ENCODE data around the gene SLC17A4.
"Not testable (repeated sequence)": the region's sequence is repeated elsewhere in the genome, so short reads cannot be mapped to it uniquely, and the experiment has no call there.

Gene SLC17A4

DNA sequence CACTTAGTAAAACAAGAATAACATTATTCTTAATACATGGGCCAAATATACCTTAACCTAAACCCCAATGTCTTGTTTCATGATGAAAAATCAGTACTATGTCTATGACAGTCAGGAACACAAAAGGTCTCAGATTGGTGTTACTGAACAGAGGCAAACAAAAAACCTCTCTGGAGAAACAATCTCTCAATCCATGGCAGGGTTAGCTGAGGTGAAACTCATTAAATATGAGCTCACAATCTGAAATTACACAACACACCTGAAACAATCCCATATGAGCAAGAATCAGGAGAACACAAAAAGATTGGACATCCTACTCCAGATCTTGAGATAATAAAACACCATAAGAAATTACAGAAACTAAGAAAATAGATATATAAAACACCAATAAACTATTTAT lies 6.5 kb upstream of the SLC17A4 start:
- DNase-seq: no peak
- in situ Hi-C loops (cut with MboI; ENCODE audit: low pct_unique_long_range_greater_than_20kb, low sequenced_read_pairs): no loop called here

DNA sequence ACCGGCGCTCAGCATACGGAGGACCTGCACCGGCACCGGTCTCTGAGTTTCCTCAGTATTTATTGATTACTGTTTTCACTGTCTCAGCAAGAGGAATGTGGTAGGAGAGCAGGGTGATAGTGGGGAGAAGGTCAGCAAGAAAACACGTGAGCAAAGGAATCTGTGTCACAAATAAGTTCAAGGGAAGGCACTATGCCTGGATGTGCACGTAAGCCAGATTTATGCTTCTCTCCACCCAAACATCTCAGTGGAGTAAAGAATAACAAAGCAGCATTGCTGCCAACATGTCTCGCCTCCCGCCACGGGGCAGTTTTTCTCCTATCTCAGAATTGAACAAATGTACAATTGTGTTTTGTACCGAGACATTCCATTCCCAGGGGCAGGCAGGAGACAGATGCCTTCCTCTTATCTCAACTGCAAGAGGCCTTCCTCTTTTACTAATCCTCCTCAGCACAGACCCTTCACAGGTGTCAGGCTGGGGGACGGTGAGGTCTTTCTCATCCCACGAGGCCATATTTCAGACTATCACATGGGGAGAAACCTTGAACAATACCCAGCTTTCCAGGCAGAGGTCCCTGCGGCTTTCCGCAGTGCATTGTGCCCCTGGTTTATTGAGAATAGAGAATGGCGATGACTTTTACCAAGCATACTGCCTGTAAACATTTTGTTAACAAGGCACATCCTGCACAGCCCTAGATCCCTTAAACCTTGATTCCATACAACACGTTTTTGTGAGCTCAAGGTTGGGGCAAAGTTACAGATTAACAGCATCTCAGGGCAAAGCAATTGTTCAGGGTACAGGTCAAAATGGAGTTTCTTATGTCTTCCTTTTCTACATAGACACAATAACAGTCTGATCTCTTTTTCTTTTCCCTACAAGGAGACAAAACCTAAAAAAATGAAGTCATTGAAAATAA lies 5.7 kb upstream of the SLC17A4 start:
- in situ Hi-C loops (cut with MboI; ENCODE audit: low pct_unique_long_range_greater_than_20kb, low sequenced_read_pairs): not testable (repeated sequence)

DNA sequence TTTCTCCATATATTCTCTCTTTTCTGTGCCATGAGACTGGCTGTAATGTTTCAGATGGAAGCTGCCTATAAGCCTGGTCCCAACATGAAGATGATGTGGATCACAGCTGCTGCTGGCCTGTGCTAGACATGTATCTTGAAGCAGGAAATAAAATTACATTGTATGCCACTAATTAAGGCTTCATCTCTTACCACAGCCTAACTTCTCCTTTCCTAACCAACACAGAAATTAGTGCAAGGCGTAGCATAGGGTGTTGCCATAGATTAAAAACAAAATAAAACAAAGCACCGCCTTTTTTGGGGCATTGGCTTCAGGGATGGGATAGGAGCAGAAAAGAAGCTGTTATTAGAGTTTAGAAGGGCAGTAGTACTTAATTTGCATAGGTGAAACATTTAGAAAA lies 4.7 kb upstream of the SLC17A4 start:
- in situ Hi-C loops (cut with MboI; ENCODE audit: low pct_unique_long_range_greater_than_20kb, low sequenced_read_pairs): no loop called here
- DNase-seq: peak; percentile 83

More for the DNA sequence above, 5.7 kb upstream of the SLC17A4 start:
- peak; percentile 32 for DNase-seq

DNA sequence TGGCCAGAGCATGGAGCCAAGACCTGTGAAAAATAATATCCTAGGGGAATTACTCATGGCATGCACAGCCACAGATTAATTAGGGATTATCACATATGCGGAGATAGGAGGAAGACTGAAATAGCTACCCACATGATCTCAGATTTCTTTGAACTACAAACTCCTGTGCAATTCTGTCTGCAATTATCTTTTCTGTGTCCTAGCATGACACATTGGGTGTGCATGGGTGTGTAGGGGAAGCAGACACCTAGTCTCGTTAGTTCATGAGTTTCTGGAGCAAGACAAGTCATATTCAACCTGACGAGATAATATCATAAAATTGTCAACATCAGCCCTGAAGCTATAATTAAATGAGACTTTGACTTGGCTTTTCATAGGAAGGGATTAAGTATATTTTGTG lies 3.6 kb upstream of the SLC17A4 start:
- in situ Hi-C loops (cut with MboI; ENCODE audit: low pct_unique_long_range_greater_than_20kb, low sequenced_read_pairs): no loop called here
- no peak for DNase-seq

DNA sequence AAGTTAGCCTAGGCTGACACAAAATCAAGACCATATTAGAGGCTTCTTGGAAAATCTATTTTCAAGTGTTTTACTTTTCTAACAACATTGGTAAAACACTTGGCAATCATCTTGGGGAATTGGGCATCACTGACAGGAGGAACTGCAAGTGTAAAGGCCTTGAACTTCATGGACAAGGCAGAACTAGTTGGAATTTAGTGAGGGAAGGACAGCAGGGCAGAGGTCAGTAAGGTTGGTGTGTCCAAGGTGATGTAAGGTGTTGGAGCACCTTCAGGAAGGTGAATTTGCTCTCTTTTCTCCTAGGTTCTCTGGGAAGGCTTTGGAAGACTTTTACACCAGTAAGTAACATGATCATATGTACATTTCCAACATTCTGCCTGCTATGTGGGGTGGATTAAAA lies 1.5 kb upstream of the SLC17A4 start:
- in situ Hi-C loops (cut with MboI; ENCODE audit: low pct_unique_long_range_greater_than_20kb, low sequenced_read_pairs): no loop called here
- DNase-seq: no peak

DNA sequence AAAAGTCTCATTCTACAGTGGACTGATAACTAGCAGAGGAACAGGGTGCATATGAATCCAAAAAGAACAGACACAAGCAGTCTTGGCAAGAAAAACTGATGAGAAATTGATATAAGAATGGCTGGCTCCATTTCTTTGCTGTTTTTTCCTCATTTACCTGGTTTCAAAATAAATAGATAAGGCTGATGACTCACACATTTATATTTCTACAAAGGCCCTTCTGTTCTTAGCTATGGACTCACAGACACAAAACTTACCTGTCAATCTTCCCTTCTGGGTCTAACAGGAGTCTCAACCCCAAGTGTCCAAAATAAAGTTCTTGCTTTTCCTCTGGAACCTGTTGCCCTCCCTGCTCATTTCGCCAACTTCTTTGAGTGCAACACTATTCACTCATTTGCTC lies 941 bp downstream of the SLC17A4 start:
- in situ Hi-C loops (cut with MboI; ENCODE audit: low pct_unique_long_range_greater_than_20kb, low sequenced_read_pairs): no loop called here

DNA sequence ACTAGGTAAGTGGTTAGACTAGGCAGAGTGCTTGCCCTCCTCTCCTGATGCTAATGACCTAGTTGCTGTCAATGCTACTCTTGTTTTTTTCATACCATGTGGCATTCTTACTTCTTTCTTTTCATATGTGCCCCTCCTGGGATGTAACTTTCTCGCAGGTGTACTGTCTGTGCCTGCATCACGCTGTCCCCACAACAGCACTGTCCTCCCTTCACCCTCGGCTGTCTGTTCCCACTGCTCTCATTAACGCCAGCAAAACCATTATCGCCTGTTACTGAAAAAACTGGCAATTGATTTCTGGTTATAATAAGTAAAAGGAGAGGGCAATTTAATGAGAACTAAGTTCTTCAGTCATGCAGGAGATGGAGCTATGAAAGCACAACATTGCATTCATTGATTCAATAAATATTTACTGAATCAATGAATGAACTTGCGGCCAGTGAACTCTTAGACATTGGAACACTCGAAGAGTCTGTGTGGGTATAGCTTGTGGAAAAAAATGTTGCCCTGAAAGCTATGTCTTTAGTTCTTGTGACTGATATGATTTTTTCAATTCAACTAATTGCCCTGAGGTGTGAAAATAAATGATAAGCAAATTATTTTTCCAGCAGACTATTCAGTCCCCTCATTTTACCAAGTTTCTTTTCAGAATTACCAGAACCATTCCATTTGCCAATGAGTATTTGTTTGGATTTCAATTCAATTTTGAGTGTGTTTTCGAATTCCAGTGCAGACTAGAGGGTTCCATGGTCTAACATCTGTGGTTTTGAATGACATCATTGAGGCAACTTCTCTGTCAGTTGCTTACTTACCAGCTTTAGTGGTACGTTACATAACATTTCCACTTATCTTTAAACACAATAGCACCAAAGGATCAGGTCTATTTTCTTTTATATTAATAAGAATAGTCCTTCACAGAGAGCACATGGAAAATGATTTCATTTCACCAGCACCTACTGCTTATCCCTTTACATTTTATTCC lies 2.1 kb downstream of the SLC17A4 start:
- in situ Hi-C loops (cut with MboI; ENCODE audit: low pct_unique_long_range_greater_than_20kb, low sequenced_read_pairs): no loop called here
- DNase-seq: no peak

More for the DNA sequence above, 941 bp downstream of the SLC17A4 start:
- no peak for DNase-seq

DNA sequence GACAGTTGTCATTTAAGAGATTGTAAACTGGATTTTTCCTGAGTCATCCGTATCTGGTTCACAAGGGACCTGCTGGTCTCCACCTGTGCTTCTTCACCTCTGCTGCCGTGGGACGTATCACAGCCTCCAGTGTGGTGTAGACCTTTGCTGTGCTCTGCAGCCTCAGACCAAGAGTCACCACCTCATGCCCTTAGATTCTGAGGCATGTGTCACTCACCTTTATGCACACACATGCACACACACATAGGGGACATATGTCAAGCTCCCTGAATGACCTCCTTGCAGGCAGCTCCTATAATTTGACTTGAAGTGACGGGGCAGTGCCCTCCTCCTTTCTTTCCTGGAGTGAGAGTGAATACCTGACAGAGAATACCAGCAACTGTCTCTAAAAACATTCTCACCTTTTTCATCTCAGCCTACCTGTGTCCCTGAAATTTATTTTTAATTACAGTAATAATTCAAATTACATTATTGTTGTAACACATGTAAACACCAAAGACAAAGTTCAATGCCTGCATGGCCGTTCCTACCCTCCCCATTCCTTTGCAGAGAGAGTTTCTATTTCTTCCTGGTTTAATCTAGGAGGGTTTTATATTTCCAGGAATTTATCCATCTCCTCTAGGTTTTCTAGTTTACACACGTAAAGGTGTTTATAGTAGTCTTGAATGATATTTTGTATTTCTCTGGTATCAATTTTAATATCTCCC lies 3.5 kb downstream of the SLC17A4 start:
- in situ Hi-C loops (cut with MboI; ENCODE audit: low pct_unique_long_range_greater_than_20kb, low sequenced_read_pairs): no loop called here
- DNase-seq: no peak

DNA sequence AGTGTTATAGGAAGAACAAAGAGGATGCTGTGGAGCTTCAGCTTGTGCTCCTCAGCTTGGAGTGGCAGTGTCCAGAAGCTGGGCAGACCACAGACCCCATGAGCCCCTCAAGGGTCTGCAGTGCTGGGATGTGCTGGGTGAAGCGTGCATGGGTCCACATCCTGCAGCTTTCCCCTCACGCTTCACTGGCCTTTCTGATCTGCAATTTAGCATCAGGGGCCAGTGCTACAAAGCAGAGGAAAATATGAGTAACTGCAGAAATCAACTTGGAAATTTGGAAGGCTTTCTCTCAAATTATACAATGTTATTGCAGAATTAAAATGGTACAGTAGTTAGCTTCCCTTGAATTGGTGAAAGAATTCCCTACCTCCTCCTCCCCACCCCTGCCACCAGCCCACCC lies 10.1 kb downstream of the SLC17A4 start:
- no peak for DNase-seq
- in situ Hi-C loops (cut with MboI; ENCODE audit: low pct_unique_long_range_greater_than_20kb, low sequenced_read_pairs): no loop called here

DNA sequence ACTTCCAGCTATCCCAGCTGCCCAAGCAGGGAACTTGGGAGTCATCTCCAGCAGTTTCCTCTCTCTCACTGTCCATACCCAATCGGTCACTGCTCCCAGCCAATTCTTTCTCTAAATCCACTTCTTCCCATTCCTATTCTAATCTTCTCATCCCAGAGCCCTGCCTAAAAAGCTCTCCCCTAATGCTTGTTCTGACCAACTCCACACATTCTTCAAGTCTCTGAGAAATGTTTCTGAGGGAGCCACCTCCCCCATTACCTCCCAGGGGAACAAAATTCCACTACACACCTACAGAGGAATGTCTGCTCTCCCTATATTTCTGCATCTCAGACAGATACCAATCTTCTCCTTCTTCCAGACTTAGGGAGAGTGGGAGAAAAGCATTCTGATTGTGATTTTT lies 14.0 kb downstream of the SLC17A4 start:
- no peak for DNase-seq
- in situ Hi-C loops (cut with MboI; ENCODE audit: low pct_unique_long_range_greater_than_20kb, low sequenced_read_pairs): no loop called here

DNA sequence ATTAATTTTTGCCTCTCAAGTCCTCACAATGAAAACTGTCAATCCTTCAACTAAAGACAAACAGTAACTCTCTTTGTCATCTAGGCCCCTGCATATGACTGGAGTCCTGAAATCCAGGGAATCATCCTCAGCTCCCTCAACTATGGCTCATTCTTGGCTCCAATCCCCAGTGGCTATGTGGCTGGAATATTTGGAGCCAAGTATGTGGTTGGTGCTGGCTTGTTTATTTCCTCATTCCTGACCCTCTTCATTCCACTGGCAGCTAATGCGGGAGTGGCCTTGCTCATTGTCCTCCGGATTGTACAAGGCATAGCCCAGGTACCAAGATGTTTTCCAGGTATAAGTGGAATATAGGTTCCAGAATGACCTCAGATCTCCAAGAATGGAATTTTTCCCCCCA lies 15.4 kb downstream of the SLC17A4 start:
- no peak for DNase-seq
- in situ Hi-C loops (cut with MboI; ENCODE audit: low pct_unique_long_range_greater_than_20kb, low sequenced_read_pairs): no loop called here

DNA sequence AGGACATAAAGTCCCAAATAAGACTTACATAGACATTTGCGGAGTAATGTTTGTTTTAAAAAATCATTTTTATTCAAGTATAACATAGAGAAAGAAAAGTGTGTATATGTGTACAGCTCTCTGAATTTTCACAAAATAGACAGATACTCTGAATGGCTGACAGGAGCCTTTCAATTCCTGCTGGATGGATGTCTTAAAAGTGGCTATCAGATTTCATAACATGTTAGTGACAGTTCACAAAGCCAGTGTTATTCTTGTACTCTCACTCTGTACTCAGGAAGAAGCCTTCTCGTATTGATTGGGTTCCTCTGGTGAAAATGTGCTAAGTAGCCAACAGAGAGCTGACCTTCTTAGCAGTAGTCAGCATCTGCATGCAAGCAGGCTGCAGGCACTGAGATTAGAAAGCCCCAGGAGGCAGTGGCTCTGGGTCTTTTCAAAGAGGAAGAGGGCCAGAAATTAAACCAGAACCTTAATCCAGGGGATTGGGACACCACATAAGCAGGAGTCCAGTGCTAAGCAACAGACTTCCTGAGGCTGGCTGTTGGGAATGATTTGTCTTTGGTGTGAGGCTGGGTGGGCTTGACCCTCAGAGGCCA lies 19.7 kb downstream of the SLC17A4 start:
- DNase-seq: no peak
- in situ Hi-C loops (cut with MboI; ENCODE audit: low pct_unique_long_range_greater_than_20kb, low sequenced_read_pairs): no loop called here

DNA sequence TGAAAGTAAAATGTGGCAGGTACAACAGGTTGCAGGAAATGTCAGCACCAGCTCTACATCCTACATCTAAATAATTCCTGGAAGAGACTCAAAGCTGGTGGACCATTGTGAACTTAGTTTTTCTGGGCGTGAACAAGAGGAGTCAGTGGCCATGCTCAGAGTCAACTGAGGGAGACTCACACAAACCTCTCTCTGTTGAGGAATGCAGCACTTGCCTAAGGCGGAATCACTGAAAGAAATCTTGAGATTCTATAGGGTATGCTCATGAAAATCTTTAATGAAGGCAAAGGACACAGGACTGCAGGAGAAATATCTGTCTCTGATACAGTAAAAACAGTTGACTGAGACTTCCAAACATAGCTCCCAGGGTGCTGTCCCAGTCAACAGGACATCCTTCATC lies 22.5 kb downstream of the SLC17A4 start:
- in situ Hi-C loops (cut with MboI; ENCODE audit: low pct_unique_long_range_greater_than_20kb, low sequenced_read_pairs): no loop called here
- no peak for DNase-seq

DNA sequence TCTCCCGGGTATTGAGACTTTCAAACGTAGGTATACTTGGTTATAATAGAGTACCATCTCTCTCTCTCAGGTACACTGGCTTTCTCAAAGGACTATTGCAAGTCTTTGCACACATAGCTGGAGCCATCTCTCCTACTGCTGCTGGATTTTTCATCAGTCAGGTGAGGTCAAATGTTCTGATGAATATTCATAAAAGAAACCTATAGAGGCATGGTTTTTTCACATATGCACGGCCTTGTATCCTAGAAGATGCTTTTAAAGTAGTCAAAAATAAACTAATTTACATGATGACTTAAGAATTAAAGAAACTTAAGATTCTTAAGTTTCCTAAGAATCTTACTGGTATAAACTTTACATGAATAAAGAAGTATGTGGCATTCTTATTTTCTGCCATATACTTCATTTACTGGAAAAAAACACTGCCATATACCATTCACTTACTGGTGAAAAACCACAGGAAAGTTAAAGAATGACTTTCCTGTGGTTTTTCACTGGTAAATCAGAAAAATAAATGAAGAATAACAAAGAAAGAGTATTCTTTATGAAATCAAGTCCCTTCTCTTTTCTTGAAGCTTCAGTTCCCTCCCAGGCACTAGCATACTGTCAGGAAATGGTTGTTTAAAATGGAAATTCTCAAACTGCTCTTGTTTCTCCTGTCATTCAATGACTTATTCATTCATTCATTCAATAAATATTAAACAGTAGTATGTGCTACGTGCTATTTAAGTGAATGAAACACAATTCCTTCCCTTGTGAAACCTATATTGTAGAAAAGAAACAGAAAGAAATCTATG lies 23.5 kb downstream of the SLC17A4 start:
- no peak for DNase-seq
- in situ Hi-C loops (cut with MboI; ENCODE audit: low pct_unique_long_range_greater_than_20kb, low sequenced_read_pairs): no loop called here

DNA sequence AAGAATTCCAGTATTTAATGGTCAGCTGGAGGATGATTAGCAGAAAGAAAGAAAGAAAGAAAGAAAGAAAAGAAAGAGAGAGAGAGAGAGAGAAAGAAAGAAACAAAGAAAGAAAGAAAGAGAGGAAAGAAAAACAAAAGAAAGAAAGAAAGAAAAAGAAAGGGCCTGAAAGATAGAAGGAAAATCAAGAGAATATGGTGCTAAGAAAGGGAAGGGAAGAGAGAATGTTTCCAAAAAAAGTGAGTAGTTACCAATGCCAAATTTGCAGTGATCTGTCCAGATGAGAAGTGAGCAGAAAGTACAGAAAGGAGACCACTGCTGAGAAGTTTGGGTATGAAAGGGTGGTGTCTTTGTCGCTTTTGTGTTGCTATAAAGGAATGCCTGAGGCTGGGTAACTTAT lies 26.6 kb downstream of the SLC17A4 start:
- no peak for DNase-seq
- in situ Hi-C loops (cut with MboI; ENCODE audit: low pct_unique_long_range_greater_than_20kb, low sequenced_read_pairs): no loop called here

DNA sequence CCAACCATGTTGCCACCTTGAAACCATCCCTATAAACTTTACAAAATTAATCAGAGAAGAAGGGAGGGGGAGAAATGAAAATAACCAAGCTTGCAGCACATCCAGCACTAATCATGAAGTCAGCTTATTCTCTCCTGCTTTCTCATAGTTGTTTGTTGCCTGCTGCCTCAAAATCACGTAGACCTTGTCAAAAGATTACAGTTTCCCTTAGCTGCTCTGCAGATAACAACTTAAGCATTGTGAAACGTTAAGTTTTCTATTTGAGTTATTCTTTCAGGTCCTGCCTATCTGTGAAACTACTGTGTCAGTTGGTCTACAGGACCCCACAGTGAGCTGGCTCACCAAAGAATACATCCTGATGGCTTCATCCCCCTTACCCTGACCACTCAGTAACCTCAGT lies 32.9 kb downstream of the SLC17A4 start:
- DNase-seq: no peak
- in situ Hi-C loops (cut with MboI; ENCODE audit: low pct_unique_long_range_greater_than_20kb, low sequenced_read_pairs): no loop called here

DNA sequence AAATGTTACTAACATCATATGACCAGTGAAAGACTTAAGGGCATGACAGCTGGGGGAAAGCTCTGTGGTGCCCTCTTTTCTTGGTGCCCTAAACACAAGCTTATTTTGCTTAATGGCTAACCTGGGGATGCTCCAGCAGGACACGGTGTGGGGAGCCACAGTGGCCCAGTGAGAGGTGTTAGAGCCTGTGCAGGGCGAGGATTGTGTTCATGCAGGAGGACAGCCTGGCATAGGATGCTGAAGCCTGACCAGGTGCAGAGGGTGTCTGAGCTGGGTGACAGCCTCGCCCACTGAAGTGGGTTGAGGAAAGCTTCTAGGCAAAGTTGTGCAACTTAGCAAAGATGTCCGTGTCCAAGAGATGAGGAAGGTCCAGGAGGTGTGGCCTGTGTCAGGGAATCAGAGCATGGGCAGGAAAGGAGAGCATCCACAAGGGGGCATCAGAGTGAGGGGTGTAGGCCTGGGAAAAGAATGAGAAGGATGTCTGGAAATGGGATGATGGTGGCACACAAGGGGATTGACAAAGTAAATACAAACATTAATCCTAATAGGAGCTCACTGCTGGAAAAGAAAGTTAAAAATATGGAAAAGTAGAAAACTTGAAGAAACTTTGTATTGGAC lies 33.9 kb downstream of the SLC17A4 start:
- peak; percentile 79 for DNase-seq
- in situ Hi-C loops (cut with MboI; ENCODE audit: low pct_unique_long_range_greater_than_20kb, low sequenced_read_pairs): no loop called here

DNA sequence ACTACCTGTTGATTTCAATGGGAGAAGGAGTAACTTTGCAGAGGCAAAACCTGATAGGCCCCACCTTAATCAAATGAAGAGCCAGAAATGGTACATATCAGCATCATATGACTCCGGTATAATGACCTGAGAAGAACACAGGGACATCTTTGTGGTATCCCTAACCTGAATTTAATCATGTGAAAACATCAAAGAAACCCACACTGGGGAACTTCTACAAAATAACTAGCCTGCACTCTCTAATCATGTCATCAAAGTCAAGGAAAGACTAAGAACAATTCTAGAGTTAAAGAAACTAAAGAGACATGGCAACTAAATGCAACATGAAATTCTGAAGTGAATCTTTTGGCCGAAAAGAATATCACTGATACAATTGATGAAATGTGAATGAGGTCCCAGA lies 34.9 kb downstream of the SLC17A4 start:
- in situ Hi-C loops (cut with MboI; ENCODE audit: low pct_unique_long_range_greater_than_20kb, low sequenced_read_pairs): no loop called here
- no peak for DNase-seq
